ENCODE measurements around the gene RGS1. TPM values are rescaled to one million over a fixed set of nuclear protein-coding genes. Genes with fewer than 3 reads are reported as not detected.

Gene RGS1
- total RNA-seq, 6 donors from 2014 or later = 30.1 to 96.0 (median 48.5) TPM

- WGBS, 2 donors = 56 to 59% methylated on average over 7 of the region's 7 CpGs
- Histone ChIP-seq H3K4me3 (no peak overlapping the region), H3K27me3 (no peaks in the 10 kb centered on the region), H3K9me3 (no peaks in the 10 kb centered on the region), H3K4me1 (peaks cover 3 to 8% (median 6%) of the 10 kb centered on the region in 4 donors), H3K36me3 (no peaks in the 10 kb centered on the region), H3K27ac (no peak overlapping the region)
- no peak for TF ChIP-seq POLR2AphosphoS5 (IDR thresholded peaks at IDR 0.05)
- no peak for TF ChIP-seq EP300 (IDR thresholded peaks at IDR 0.05)
- TF ChIP-seq CTCF (IDR thresholded peaks at IDR 0.05) = no peak
- no peak for TF ChIP-seq POLR2A (IDR thresholded peaks at IDR 0.05)
- ATAC-seq (ENCODE audit: low FRiP score in 2 of 2) (no peak), DNase-seq (no peak)
Observed at GRCh38 chr1:192546596-192547190, 28.9 kb upstream of the RGS1 start.

- peaks cover 3 to 8% (median 6%) of the 10 kb centered on the region in 4 donors for H3K4me1 ChIP-seq
- H3K9me3 ChIP-seq = no peaks in the 10 kb centered on the region
- no peaks in the 10 kb centered on the region for H3K36me3 ChIP-seq
- no peak overlapping the region for H3K27ac ChIP-seq
- 97 to 100% methylated on average over 2 of the region's 2 CpGs for WGBS, 2 donors
- H3K4me3 ChIP-seq = no peak overlapping the region
- ATAC-seq (ENCODE audit: low FRiP score in 2 of 2) = no peak
- TF ChIP-seq POLR2A (IDR thresholded peaks at IDR 0.05) (no peak), POLR2AphosphoS5 (IDR thresholded peaks at IDR 0.05) (no peak), EP300 (IDR thresholded peaks at IDR 0.05) (no peak), CTCF (IDR thresholded peaks at IDR 0.05) (no peak)
- no peaks in the 10 kb centered on the region for H3K27me3 ChIP-seq
- DNase-seq = no peak
Observed at GRCh38 chr1:192547501-192547900, 28.1 kb upstream of the RGS1 start.

GRCh38 chr1:192549937-192550336 is 25.6 kb upstream of the RGS1 start:
- H3K27ac ChIP-seq = peak overlapping the region in 1 of 4 donors; percentile 56
- no peaks in the 10 kb centered on the region for H3K27me3 ChIP-seq
- no peak for DNase-seq
- H3K36me3 ChIP-seq = no peaks in the 10 kb centered on the region
- H3K4me3 ChIP-seq = no peak overlapping the region
- no peak for TF ChIP-seq POLR2A (IDR thresholded peaks at IDR 0.05)
- TF ChIP-seq POLR2AphosphoS5 (IDR thresholded peaks at IDR 0.05) = no peak
- no peak for TF ChIP-seq EP300 (IDR thresholded peaks at IDR 0.05)
- no peak for TF ChIP-seq CTCF (IDR thresholded peaks at IDR 0.05)
- peaks cover 3 to 6% (median 5%) of the 10 kb centered on the region in 4 donors for H3K4me1 ChIP-seq
- 81 to 83% methylated on average over 3 of the region's 3 CpGs for WGBS, 2 donors
- no peaks in the 10 kb centered on the region for H3K9me3 ChIP-seq
- no peak for ATAC-seq (ENCODE audit: low FRiP score in 2 of 2)

GRCh38 chr1:192550922-192551534 is 24.5 kb upstream of the RGS1 start:
- no peaks in the 10 kb centered on the region for H3K9me3 ChIP-seq
- H3K4me1 ChIP-seq = peaks cover 0 to 3% (median under 1%) of the 10 kb centered on the region in 4 donors
- DNase-seq (no peak), ATAC-seq (ENCODE audit: low FRiP score in 2 of 2) (peak in 1 of 2 donors; percentile 80)
- H3K36me3 ChIP-seq = no peaks in the 10 kb centered on the region
- H3K4me3 ChIP-seq = no peak overlapping the region
- WGBS, 2 donors = 77% methylated on average over 2 of the region's 2 CpGs
- TF ChIP-seq POLR2A (IDR thresholded peaks at IDR 0.05) (peak in 1 of 4 donors; percentile 33), EP300 (IDR thresholded peaks at IDR 0.05) (peak in 1 of 4 donors; percentile 17), CTCF (IDR thresholded peaks at IDR 0.05) (no peak)
- peak overlapping the region; percentile 5 to 56 (median 36) for H3K27ac ChIP-seq
- H3K27me3 ChIP-seq = no peaks in the 10 kb centered on the region
